HepG2 (cell line): Measurements from ENCODE around the gene USP5. TPM values are rescaled to one million over a fixed set of nuclear protein-coding genes. Genes with fewer than 3 reads are reported as not detected.

Experiments used
- ARNT2 ChIP-seq: sonication (generic); formaldehyde crosslinking; IDR thresholded peaks from 2 replicates; pipeline ENCODE4 v1.8.0; 2022; ENCODE audit warnings: mild to moderate bottlenecking, low read depth, missing genetic modification reagents, moderate library complexity
- GLI4 ChIP-seq: sonication (generic); formaldehyde crosslinking; IDR thresholded peaks from 2 replicates; pipeline ENCODE4 v1.5.1; 2020; ENCODE audit warnings: missing genetic modification reagents, mild to moderate bottlenecking, moderate library complexity, borderline replicate concordance
- GTF2F1 ChIP-seq: fragments of 150-350 bp; IDR thresholded peaks from 2 replicates; pipeline ENCODE4 v1.6.1; 2014; ENCODE audit warnings: low read length
- HNRNPL ChIP-seq: fragments of 200-400 bp; formaldehyde crosslinking; IDR thresholded peaks from 2 replicates; pipeline ENCODE4 v1.6.1; 2017; ENCODE audit warnings: mild to moderate bottlenecking, low read depth, low read length
- HNRNPLL ChIP-seq: fragments of 200-400 bp; formaldehyde crosslinking; IDR thresholded peaks from 2 replicates; pipeline ENCODE4 v1.6.1; 2017; ENCODE audit warnings: mild to moderate bottlenecking, low read depth, low read length; ENCODE audit not compliant: poor library complexity, severe bottlenecking
- HOXA5 ChIP-seq: sonication (generic); formaldehyde crosslinking; IDR thresholded peaks from 2 replicates; pipeline ENCODE4 v1.4.0; 2020; ENCODE audit warnings: missing genetic modification reagents
- MAF1 ChIP-seq: sonication (generic); formaldehyde crosslinking; IDR thresholded peaks from 2 replicates; pipeline ENCODE4 v1.5.0; 2020; ENCODE audit warnings: missing genetic modification reagents, borderline replicate concordance
- MXI1 ChIP-seq: IDR thresholded peaks from 3 replicates; pipeline ENCODE4 v1.6.1; 2012; ENCODE audit warnings: low read depth, low read length, inconsistent platforms, borderline replicate concordance
- MYNN ChIP-seq: sonication (generic); formaldehyde crosslinking; IDR thresholded peaks from 2 replicates; pipeline ENCODE4 v1.4.0; 2020; ENCODE audit warnings: mild to moderate bottlenecking, low read depth, missing genetic modification reagents
- NFE2L1 ChIP-seq: sonication (generic); formaldehyde crosslinking; IDR thresholded peaks from 2 replicates; pipeline ENCODE4 v1.4.0; 2020; ENCODE audit warnings: missing genetic modification reagents, mild to moderate bottlenecking, borderline replicate concordance
- NONO ChIP-seq, 2 experiments: fragments of 450-650 bp in 1 of 2; sonication (generic) in 1 of 2; formaldehyde crosslinking in 1 of 2; IDR thresholded peaks in 1 of 2; conservative IDR thresholded peaks in 1 of 2; 2 replicates each; pipeline versions ENCODE4 v1.6.1 to v1.8.0; 2017 to 2022; ENCODE audit warnings: mild to moderate bottlenecking in 1 of 2, missing genetic modification reagents in 1 of 2, moderate library complexity in 1 of 2
- SNAPC2 ChIP-seq: sonication (generic); formaldehyde crosslinking; IDR thresholded peaks from 2 replicates; pipeline ENCODE4 v1.8.1; 2022; ENCODE audit warnings: mild to moderate bottlenecking, missing genetic modification reagents
- TRIM24 ChIP-seq: sonication (generic); formaldehyde crosslinking; IDR thresholded peaks from 2 replicates; pipeline ENCODE4 v1.8.0; 2022; ENCODE audit warnings: mild to moderate bottlenecking, missing genetic modification reagents
- ZBTB7B ChIP-seq: sonication (generic); formaldehyde crosslinking; IDR thresholded peaks from 2 replicates; pipeline ENCODE4 v1.4.0; 2020; ENCODE audit warnings: missing genetic modification reagents
- ZMAT3 ChIP-seq: sonication (generic); formaldehyde crosslinking; conservative IDR thresholded peaks from 2 replicates; pipeline ENCODE4 v1.7.0; 2021; ENCODE audit warnings: missing genetic modification reagents
- ZNF788 ChIP-seq: sonication (generic); formaldehyde crosslinking; IDR thresholded peaks from 2 replicates; pipeline ENCODE4 v1.5.0; 2020; ENCODE audit warnings: mild to moderate bottlenecking, missing genetic modification reagents, borderline replicate concordance
- ZSCAN25 ChIP-seq: sonication (generic); formaldehyde crosslinking; IDR thresholded peaks from 2 replicates; pipeline ENCODE4 v1.8.0; 2022; ENCODE audit warnings: mild to moderate bottlenecking, missing genetic modification reagents
- polyA plus RNA-seq, 8 experiments: library from polyadenylated mRNA; depleted of rRNA in 3 of 8; stranded (reverse) in 7 of 8; unstranded in 1 of 8; fragments of >200 nt; fragmentation: Illumina TruSeq in 4 of 8; extraction: Trizol in 4 of 8; gene quantifications; 2 replicates each; pipeline versions ENCODE4 v1.2.1 to v1.2.3, GENCODE V29; 2011 to 2016; ENCODE audit warnings: low read depth in 4 of 8, missing spikeins in 1 of 8, mixed read lengths in 1 of 8; ENCODE audit not compliant: insufficient read depth in 1 of 8
- total RNA-seq, 5 experiments: library from RNA; depleted of rRNA; stranded (reverse); fragments of >200 nt; fragmentation: Illumina TruSeq; extraction: Trizol; gene quantifications; 2 replicates each; pipeline ENCODE4 v1.2.3, GENCODE V29; 2016; ENCODE audit warnings: low read depth in 1 of 5
- TF ChIP-seq, protein P1 (sequence below): sonication (generic); formaldehyde crosslinking; IDR thresholded peaks from 2 replicates; pipeline ENCODE4 v1.8.1; 2023; ENCODE audit warnings: mild to moderate bottlenecking, missing genetic modification reagents
- TF ChIP-seq, protein P2 (sequence below): sonication (generic); formaldehyde crosslinking; IDR thresholded peaks from 2 replicates; pipeline ENCODE4 v1.4.0; 2020; ENCODE audit warnings: missing genetic modification reagents, mild to moderate bottlenecking, borderline replicate concordance
- TF ChIP-seq, protein P3 (sequence below): sonication (generic); formaldehyde crosslinking; IDR thresholded peaks from 2 replicates; pipeline ENCODE4 v1.4.0; 2020; ENCODE audit warnings: missing genetic modification reagents

The USP5 gene
- total and polyA plus RNA-seq, 2 of the 13 experiments (the other 11 are each of a cell fraction or from before 2014, with no cell fraction given) = 39.6 to 56.0 TPM

DNA sequence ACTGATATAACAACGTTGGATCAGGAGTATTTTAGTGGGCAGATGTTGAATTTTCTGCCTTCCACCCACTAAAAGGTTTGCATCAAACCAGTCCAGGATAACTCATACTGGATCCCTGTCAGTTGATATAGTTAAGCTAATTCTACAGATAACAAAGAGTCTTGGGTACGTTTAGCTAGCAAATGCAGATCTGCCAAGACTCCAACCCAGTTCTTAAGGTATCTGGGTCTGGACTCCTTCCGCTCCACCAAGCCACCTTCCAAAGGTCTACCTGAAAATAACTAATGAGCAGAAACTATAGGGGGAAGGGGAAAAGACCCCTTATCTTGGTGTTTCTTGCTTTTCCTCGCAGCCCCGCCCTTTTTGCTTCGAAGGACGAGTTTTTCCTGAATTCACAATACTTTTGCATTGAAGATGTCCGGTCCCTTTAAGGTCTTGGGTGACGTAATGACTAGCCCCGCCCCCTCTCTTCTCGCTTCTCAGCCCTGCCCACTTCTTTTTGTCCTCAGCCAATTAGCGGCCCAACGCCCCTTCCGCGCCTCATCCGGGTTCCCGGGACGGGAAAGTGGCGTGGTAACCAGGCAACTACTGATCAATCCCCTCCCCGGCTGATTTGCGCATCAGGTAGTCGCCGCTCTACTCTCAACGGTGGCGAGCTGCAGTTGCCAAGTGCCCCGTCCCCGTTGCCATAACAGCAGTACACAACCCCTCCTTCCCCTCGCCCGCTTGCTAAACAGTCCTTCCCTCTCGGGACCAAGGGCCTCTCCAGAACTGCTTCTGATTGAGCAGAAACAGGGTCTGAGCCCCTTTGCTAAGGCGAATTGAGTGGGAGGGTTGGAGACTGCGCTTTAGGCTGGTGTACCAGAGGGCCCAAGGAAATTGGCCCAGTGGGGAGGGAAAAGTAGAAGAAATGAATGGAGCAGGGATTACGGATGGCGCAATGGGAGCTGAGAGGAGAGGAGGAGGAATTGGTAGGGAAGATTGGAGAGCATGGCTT, 52.6 kb downstream of the USP5 start, which contains the start of gene LRRC23 (continued):
- TF ChIP-seq, protein P1, sequence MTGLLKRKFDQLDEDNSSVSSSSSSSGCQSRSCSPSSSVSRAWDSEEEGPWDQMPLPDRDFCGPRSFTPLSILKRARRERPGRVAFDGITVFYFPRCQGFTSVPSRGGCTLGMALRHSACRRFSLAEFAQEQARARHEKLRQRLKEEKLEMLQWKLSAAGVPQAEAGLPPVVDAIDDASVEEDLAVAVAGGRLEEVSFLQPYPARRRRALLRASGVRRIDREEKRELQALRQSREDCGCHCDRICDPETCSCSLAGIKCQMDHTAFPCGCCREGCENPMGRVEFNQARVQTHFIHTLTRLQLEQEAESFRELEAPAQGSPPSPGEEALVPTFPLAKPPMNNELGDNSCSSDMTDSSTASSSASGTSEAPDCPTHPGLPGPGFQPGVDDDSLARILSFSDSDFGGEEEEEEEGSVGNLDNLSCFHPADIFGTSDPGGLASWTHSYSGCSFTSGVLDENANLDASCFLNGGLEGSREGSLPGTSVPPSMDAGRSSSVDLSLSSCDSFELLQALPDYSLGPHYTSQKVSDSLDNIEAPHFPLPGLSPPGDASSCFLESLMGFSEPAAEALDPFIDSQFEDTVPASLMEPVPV (CRISPR knock-in tag) = no peak
- TF ChIP-seq HNRNPLL (peak; percentile 100), ARNT2 (CRISPR knock-in tag) (no peak), ZBTB7B (CRISPR knock-in tag) (no peak), ZMAT3 (CRISPR knock-in tag) (no peak), HOXA5 (no peak), NFE2L1 (CRISPR knock-in tag) (no peak), NONO (IDR thresholded peaks at IDR 0.05) (no peak), NONO (CRISPR knock-in tag; conservative IDR thresholded peaks at IDR 0.05) (no peak), MAF1 (no peak), GLI4 (CRISPR knock-in tag) (no peak), TRIM24 (CRISPR knock-in tag) (no peak), ZSCAN25 (no peak), MXI1 (peak; percentile 94; the same call in 2 of the 3 replicates), SNAPC2 (CRISPR knock-in tag) (no peak), GTF2F1 (no peak), HNRNPL (no peak), MYNN (no peak), ZNF788 (CRISPR knock-in tag) (no peak)
- TF ChIP-seq, protein P2, sequence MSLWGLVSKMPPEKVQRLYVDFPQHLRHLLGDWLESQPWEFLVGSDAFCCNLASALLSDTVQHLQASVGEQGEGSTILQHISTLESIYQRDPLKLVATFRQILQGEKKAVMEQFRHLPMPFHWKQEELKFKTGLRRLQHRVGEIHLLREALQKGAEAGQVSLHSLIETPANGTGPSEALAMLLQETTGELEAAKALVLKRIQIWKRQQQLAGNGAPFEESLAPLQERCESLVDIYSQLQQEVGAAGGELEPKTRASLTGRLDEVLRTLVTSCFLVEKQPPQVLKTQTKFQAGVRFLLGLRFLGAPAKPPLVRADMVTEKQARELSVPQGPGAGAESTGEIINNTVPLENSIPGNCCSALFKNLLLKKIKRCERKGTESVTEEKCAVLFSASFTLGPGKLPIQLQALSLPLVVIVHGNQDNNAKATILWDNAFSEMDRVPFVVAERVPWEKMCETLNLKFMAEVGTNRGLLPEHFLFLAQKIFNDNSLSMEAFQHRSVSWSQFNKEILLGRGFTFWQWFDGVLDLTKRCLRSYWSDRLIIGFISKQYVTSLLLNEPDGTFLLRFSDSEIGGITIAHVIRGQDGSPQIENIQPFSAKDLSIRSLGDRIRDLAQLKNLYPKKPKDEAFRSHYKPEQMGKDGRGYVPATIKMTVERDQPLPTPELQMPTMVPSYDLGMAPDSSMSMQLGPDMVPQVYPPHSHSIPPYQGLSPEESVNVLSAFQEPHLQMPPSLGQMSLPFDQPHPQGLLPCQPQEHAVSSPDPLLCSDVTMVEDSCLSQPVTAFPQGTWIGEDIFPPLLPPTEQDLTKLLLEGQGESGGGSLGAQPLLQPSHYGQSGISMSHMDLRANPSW = no peak
- TF ChIP-seq, protein P3, sequence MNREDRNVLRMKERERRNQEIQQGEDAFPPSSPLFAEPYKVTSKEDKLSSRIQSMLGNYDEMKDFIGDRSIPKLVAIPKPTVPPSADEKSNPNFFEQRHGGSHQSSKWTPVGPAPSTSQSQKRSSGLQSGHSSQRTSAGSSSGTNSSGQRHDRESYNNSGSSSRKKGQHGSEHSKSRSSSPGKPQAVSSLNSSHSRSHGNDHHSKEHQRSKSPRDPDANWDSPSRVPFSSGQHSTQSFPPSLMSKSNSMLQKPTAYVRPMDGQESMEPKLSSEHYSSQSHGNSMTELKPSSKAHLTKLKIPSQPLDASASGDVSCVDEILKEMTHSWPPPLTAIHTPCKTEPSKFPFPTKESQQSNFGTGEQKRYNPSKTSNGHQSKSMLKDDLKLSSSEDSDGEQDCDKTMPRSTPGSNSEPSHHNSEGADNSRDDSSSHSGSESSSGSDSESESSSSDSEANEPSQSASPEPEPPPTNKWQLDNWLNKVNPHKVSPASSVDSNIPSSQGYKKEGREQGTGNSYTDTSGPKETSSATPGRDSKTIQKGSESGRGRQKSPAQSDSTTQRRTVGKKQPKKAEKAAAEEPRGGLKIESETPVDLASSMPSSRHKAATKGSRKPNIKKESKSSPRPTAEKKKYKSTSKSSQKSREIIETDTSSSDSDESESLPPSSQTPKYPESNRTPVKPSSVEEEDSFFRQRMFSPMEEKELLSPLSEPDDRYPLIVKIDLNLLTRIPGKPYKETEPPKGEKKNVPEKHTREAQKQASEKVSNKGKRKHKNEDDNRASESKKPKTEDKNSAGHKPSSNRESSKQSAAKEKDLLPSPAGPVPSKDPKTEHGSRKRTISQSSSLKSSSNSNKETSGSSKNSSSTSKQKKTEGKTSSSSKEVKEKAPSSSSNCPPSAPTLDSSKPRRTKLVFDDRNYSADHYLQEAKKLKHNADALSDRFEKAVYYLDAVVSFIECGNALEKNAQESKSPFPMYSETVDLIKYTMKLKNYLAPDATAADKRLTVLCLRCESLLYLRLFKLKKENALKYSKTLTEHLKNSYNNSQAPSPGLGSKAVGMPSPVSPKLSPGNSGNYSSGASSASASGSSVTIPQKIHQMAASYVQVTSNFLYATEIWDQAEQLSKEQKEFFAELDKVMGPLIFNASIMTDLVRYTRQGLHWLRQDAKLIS (CRISPR knock-in tag) = no peak
